Activated CD8-positive, alpha-beta memory T cell treated with anti-CD3 and anti-CD28 coated beads, Interleukin-2, amount 50 U/mL, for 4 hours (primary cell): ENCODE data around the gene RPL28.
A peak's percentile ranks its signal among the peaks of the same experiment; 100 is the strongest.
"Not testable (repeated sequence)": the region's sequence is repeated elsewhere in the genome, so short reads cannot be mapped to it uniquely, and the experiment has no call there.

Experiments used
- DNase-seq: peaks from one replicate; pipeline ENCODE4 v3.0.0-alpha.2; 2020

RPL28 gene

DNA sequence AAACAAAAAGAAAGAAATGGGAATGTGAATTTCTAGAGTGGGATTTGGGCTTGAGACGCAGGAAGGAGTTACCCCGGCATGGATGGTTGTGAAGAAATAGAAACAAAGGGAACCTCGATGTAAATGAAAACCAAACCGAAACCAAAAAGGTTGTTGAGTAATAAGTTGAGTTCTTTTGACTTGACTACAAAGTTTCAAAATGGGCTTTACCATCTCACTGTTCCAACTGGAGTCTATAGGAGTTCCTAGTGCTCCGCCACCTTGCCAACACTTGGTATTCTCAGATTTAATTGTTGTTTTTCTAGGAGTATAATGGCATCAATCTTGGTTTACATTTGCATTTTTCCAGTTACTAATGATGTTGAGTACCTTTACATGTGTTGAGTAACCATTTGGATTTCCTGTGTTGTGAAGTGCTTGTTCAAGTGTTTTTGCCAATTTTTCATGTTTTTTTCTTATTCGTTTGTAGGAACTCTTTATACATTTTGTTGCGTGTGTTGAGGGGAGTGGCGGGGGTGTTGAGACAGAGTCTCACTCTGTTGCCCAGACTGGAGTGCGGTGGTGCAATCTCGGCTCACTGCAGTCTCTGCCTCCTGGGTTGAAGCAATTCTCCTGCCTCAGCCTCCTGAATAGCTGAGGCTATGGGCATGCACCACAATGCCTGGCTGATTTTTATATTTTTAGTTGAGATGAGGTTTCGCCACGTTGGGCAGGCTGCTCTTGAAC, 12.6 kb downstream of the RPL28 start:
- no peak for DNase-seq

DNA sequence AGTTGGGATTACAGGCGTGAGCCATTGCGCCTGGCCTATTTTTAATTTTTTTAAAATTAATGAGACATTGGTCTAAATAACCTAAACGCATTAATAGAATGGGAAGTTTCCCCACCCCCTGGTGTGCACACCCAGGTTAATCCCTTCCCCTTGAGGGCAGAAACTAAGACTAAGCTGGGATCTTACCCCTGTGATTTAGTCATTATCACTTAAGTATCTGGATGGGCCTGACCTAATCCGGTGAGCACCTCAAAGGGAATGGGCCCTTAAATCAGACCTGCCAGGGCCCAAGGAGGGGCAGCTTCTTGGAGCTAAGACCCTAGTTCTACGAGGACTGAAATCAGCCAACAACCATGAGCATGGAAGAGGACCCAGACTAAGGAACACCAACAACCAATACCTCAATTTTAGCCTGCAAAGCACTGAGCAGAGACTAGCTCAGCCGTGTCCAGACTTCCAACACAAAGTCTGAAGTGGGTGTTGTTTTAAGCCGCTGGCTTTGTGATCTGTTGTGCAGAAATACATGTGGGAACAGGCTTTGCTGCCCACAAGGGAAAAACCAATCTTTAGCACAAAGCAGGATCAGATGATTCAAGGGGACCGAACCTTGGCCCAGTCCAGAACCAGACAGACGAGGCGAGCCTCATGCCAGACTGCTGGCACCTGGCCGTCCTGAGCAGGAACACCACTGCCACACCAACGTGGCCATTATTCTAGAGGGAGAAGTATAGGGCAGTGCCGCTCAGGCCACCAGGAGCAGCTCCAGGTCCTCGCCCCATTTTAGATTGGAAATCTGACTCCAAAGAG, 14.8 kb downstream of the RPL28 start:
- no peak for DNase-seq

DNA sequence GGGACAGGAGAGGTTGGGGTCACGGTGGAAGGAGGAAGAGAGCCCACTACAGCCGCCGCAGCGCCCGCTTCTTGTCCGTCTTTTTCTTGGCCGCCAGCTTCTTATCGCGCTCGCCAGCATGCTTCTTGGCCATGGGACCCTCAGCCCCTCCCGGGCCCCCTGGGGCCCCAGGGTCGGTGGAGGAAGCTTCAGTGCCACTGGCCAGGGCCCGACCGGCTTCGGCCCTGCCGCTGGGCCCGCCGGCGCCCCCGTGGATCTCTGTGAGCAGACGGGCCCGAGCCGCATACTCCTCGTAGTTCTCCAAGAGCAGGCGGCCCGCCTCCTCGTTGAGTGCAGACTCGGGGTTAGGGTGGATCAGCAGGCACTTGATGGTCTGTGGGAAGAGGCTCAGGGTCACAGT, 15.7 kb downstream of the RPL28 start:
- not testable (repeated sequence) for DNase-seq

DNA sequence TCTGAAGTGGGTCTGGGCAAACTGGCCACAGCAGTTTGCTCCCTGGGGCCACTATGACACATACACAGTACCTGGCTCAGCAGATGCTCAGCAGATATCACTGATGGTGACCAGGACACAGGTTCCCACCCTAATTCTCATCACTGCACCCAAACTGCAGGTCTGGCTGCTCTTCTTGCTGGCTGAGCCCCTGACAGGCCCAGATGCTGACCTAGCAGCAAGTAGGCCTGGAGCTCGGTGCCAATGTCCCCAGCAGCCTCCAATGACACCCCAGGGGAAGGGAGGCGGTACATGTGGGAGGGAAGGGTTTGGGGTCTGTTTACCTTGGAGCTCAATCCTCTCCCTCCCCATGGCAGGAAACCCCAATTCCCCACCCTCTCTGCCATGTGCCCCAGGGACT, 16.8 kb downstream of the RPL28 start:
- DNase-seq, result no peak

DNA sequence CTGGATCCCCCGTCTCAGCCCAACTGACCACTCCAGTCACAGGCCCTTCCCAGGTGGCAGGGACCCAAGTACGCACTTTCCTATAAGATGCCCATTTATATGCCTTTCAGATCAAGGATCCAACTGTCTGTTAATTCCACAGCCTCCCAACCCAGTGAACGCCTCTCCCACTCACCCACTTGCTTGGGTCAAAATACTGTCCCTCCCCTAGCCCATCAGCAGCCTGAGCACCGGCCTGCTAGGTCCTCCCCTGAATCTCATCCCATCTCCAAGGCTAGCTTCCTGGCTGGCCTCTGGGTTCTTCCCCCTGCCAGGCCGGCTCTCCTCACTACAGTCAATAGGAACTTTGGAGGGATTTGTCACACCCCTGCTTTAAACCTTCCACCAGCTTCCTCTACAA, 19.9 kb downstream of the RPL28 start:
- DNase-seq, result no peak

DNA sequence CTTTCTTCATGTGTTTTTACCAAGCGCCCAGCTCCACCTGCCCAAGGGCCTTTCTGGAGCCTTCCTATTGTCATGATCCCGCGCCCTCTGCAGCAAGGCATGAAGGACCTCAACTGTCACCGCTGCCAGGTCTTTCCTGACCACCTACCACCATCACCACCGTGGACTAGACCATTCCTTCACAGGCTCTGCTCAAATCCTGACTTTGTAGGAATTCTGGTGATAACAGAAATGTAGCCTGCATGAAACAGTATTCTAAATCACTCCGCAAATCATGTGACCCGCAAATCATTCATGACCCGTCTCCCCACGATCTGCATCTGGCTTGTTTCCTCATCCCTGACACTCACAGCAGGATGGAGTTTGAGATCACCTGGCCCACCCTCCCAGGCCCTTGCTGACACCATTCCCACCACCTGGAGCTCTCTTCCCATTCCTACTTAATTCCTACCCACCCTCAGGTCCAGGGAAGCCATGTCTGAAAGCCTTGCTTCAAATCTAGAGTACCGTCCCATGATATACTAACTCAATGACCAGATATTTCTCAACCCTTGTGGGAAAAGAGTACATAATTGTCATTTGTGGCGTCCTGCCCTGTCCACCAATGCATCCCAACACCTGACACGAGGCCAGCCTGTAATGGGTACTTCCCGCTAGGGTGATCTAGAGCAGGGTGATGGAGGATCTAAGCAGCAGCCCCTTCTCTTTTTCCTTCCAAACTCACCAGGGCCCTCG, 20.5 kb downstream of the RPL28 start:
- no peak for DNase-seq

DNA sequence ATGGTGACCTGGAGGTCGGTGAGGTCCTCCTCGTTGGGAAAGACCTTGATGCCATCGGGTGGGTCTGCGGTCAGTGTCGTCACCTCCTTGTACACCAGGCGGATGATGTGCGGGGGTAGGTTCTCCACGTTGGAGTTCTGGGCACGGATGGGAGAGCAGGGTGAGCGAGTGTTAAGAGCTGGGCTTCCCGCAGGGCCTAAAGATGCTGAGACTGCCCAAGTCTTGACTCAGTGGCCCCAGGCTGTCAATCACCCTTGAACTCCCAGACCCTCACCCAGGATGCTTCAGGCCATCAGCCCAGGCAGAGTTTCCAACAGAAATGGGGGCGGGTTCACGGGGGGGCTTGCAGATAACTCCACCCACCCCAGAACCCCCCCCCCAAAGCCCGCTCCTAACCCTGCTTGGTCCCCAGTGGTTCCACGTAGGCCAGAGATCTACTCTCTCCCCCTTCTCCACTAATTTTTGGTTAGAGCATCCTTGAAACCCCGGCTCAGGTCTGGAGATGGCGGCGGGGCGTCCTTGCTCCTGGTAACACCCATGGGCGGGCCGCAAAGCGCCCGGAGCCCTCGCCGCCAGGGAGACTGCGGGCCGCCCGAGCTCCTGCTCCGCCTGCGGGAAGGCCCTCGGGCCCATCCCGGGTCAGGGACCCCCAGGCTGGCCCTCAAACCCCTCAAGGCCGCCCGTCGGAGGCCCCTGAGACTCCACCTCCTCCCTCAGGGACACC, 21.3 kb downstream of the RPL28 start:
- no peak for DNase-seq

DNA sequence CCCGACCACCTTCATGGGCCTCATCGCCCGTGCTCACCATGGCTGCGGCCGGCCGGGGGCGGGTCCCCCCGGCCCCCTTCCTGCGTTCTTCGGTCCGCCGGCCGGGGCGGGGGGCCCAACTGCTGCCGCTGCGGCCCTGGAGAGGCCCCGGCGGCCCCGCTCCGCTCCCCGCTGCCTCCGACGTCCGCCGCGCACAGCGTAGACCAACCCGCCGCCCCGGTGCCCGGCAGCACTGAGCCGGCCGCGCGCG, 21.7 kb downstream of the RPL28 start, which contains the start of gene UBE2S:
Gene UBE2S, minus strand, starts transcription at position 239 of the 250 bp plus-strand sequence. Its CDS starts 199 bp downstream, at position 40.
- not testable (repeated sequence) for DNase-seq

DNA sequence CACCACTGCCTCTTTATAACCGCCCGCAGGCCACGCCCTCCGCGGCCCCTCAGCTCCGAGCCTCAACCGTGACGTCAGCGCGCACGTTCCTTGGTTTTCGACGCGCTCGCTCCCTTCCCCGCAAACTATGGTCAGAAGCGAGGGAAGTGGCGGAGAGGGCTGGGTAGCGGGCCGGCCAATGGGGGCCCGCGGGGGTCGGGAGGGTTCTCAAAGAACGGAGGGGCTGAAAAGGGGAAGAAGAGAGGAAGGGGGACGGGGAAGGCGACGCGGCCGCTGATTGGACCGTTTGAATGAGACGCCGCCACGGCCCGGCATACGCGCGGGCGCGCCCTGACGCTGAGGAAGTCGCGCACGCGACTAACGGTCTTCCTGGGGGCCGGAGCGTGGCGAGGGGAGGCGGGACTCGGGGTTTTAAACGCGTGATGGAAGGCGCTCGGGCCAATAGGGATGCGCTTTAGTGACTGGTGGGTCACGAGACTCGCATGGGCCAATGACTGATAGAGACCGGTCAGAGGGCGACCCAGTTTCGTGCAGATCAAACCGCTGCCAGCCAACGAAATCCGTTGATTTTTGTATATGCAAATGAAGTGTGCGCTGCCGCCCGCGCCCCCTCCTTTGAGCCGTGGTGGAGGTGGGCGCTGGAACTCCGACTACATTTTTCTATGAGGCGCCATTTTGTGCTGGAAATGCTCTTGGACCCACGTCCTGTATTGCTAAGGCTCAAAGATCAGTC, 22.2 kb downstream of the RPL28 start:
- peak; percentile 94 for DNase-seq

DNA sequence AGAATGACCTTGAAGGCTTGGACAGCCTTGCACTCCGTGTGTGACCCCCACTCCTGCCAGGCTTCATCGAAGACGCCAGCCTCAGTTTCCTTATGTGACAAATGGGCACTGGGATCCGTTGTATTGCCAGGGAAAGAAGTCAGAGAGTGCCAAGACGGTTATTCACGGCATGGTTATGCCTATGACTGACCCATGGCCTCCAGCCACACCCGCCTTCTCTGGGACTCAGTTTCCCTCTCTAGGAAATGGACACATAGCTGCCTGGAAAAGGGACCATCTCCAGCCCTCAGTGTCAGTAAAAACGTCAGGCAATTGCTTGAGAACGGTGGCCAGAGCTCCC, 22.8 kb downstream of the RPL28 start:
- no peak for DNase-seq

DNA sequence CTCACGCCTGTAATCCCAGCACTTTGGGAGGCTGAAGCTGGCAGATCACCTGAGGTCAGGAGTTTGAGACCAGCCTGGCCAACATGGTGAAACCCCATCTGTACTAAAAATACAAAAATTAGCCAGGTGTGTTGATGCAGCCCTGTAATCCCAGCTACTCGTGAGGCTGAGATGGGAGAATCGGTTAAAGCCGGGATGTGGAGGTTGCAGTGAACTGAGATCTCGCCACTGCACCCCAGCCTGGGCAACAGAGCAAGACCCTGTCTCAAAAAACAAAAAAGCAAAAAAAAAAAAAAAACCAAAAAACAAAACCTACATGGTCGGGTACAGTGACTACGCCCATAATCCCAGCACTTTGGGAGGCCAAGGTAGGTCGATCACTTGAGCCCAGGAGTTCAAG, 23.4 kb downstream of the RPL28 start:
- DNase-seq, result not testable (repeated sequence)

DNA sequence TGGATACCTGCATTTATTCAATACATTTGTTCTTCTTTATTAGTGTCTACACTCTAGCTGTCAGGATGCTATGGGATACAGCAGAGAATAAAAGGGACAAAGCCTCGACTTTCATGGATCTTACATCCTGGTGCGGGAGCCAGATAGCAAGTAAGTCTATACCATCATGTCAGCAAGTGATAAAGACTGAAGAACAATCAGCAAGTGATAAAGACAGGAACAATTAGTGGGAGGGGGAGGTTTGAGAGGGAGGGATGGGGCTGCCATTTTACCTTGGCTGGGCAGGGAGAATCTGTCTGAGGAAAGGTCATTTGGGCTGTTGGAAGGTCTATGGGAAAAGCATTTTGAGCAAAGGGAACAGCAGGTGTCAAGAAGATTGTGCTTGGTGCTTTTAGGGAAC, 24.4 kb downstream of the RPL28 start:
- no peak for DNase-seq

DNA sequence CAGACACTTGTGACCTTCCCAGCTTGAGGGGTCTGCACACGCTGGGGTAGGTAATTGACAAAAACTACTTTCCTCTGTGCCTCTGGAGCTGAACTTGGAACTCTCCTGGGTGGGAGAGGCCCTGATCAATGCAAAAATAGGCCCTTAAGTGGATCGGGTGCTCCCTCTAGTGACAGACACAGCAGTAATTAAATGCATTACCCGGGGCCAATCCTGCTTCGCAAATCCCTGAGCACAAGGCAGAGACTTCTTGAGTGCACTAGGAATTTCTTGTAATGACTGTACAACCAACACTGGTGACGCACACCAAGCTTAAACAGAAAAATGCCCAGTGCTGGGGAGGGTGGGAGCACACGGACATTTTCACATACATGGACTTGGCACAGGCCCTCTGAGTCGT, 32.5 kb downstream of the RPL28 start:
- peak; percentile 52 for DNase-seq

DNA sequence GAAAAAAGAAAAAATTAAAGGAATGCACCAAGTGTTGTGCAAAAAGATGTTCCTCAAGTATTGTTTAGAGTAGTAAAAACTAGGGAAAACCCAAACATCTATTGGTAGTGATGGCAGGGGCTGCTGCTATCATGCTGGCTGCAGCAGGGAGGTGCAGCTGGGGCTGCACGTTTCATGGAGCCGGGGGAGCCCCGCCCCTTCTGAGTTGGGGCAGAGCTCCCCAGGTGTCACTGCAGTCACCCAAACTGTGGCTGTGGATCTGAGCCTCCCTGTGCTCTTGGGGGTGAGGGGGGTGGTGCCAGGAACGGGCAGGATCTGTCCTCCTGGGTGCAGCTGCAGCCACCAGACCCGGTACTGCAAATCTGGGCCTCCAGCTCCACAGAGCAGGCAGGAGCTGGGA, 33.4 kb downstream of the RPL28 start:
- no peak for DNase-seq

DNA sequence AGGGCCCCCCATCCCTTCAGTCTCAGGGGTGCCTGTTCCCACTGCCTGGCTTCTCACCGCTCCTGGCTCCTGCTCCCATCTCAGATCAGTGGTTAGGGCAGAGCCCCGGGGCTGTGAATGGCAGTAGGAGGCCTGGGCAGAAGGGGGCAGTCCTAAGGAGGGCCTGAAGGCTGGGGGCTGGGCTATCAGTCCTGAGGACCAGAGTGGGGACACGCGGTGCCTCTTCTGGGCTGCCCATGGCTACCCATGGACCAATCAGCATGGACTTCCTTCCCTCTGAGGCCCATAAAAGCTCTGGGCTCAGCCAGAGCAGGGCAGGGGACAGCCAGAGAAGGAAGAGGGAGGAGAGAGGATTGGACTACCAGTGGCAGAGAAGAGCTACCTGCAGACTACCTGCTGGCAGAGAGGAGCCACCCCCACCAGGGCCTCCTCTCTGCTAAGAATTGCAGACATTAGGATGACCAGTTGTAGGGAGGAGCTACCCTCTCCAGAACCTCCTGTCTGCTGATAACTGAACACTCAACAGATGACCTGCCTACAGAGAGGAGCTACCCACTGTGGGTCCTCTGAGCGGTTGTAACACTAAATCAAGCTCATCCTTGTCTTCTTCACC, 34.0 kb downstream of the RPL28 start:
- DNase-seq, result no peak

DNA sequence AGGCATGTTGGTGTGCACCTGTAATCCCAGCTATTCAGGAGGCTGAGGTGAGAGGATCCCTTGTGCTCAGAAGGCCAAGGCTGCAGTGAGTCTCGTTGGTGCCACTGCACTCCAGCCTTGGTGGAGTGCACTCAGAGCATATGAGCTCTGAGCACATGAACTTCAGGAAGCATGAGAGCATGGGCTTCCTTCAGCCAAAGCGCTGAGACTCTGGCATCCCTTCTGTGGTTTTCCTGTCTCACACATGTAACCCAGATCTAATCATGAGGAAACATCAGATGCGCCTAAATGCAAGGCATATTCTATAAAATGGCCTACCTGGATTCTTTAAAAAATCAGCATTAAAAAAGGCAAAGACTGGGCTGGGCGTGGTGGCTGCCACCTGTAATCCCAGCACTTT, 35.5 kb downstream of the RPL28 start:
- not testable (repeated sequence) for DNase-seq

DNA sequence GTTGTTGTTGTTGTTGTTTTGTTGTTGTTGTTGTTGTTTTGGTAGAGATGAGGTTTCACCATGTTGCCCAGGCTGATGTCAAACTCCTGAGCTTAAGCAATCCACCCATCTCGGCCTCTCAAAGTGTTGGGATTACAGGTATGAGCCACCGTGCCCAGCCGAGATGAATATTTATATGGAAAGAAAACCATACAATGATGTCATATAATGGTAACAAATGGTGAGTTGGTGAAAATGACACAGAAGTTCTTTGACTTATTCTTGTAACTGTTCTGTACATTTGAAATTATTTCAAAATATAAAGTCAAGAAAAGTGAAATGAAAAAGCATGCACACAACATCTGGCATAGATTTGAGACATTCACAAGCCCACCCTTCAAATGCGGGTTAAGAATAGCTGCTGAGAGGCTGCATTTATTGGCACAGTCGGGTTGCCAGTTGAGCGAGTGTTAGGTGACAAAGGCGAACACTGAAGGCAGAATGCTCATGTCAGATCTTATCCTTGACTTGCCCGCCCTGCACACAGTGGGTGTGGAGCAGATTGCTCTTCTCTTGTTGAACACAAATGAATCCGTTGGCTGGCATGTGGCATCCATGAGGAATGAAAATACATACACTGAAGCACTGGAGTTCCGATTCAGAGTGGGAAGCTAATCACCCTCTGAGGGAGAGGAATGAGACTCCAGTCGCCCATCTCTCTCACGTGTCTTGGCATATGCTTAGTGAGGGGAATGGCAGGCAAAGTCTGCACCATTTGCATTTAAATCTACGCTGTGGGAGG, 37.7 kb downstream of the RPL28 start:
- no peak for DNase-seq

DNA sequence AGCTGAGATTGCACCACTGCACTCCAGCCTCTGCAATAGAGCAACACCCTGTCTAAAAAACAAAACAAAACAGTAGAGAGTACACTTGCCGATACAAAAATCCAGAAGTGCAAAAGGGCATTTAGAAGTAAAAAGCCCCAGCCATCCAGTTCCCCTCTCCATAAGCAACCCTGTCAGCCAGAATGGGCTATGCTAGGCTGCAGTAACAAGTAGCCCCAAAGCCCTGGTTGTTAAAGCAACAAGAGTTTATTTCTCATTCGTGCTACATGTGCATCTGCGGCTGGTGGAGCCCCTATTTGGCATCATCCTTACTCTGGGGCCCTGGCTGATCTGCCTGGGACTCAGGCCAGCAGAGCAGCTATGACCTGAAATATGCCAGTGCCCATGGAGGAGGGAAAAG, 38.8 kb downstream of the RPL28 start:
- no peak for DNase-seq

DNA sequence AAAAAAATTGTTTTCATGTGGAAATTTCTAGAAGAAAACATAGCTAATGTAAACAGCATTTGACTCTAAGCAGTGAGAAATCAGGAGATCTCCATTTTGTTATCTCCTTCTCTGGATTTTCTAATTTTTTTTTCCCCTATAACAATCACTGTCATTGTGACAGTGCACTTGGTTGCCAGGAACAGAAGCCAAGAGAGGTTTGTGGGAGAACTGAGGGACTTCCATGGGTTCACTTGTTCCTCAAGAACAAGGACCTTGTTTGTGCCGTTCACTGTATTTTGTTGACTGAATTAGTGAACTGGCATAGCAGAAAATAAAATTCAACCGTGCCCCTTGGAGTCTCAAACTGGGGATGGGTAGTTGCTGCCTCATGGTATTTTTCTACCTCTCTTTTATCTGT, 40.3 kb downstream of the RPL28 start:
- DNase-seq, result no peak

DNA sequence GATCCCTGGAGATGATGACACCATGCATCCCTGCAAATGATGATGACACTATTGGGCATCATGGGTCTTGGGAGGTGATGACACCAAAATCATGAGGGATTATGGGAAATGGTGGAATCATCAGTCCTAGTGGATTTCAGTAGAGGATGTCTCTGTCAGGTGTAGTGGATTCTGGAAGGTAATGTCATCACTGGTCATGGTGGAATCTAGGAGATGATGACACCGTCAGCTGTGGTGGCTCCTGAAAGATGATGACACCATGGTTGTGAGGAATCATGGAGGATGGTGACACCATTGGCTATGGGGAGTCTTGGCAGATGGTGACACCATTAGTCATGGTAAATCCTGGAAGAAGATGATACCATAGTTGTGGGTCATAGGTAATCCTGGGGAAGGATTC, 45.5 kb downstream of the RPL28 start:
- no peak for DNase-seq

DNA sequence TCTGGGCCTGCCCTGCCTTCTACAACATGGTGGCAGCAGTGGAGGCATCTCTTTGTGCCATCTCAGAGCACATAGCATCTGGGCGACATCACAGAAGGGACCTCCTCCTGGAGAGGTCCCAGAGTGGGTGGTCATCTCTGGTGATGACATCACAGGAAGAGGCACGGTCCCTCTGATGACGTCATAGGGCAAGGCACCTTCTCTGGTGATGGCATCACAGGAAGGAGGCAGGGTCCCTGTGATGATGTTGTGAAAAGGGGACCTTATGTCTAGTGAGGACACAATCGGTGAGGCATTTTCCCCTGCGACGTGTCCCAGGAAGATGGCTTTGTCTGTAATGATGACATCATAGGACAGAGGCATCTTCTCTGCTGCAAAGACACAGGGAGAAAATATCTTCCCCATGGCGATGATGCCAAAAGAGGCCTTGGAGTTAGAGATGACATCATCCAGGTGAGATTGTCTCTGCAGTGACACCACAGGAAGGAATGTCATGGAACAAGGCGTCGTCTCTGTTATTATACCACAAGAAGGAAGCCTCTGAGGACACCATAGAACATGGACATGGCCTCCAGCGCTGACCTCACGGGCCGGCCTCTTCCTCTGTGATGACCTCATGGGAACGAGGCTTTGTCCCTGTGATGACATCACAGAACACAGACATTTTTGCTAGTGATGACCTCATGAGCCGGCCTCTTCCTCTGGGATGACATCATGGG, 46.7 kb downstream of the RPL28 start:
- DNase-seq, result no peak
